Activated CD8-positive, alpha-beta memory T cell treated with anti-CD3 and anti-CD28 coated beads for 48 hours (primary cell): ENCODE results near the gene SLAMF9.

Experiments
- DNase-seq, 3 experiments: peaks; one replicate each; pipeline ENCODE4 v3.0.0-alpha.2; 2020; ENCODE audit warnings: low read depth in 2 of 3, low spot score in 2 of 3

SLAMF9 gene

GRCh38 chr1:159946242-159947187 lies 7.5 kb downstream of the SLAMF9 start:
- DNase-seq = no peak

- peak in 2 of 3 experiments; percentile 47 to 61 for DNase-seq
Observed at GRCh38 chr1:159945483-159946241, 8.4 kb downstream of the SLAMF9 start, which contains the start of gene IGSF9. Gene IGSF9, minus strand, starts transcription at chr1:159945613. Its CDS starts 2,159 bp downstream, at chr1:159943454.

GRCh38 chr1:159944623-159945455 lies 9.2 kb downstream of the SLAMF9 start:
- no peak for DNase-seq

GRCh38 chr1:159943908-159944622 lies 10.0 kb downstream of the SLAMF9 start:
- DNase-seq = no peak

- no peak for DNase-seq
Observed at GRCh38 chr1:159943278-159943640, 10.8 kb downstream of the SLAMF9 start.

GRCh38 chr1:159942632-159943277 lies 11.3 kb downstream of the SLAMF9 start:
- DNase-seq = no peak

GRCh38 chr1:159941591-159942560 lies 12.2 kb downstream of the SLAMF9 start:
- DNase-seq = no peak

GRCh38 chr1:159941141-159941540 lies 12.9 kb downstream of the SLAMF9 start:
- DNase-seq = no peak

GRCh38 chr1:159940006-159940620 lies 13.9 kb downstream of the SLAMF9 start:
- DNase-seq = no peak

GRCh38 chr1:159939678-159940002 lies 14.4 kb downstream of the SLAMF9 start:
- DNase-seq = no peak

GRCh38 chr1:159938905-159939677 lies 14.9 kb downstream of the SLAMF9 start:
- no peak for DNase-seq

- DNase-seq = no peak
Observed at GRCh38 chr1:159938211-159938852, 15.7 kb downstream of the SLAMF9 start.

GRCh38 chr1:159937054-159937750 lies 16.8 kb downstream of the SLAMF9 start:
- DNase-seq = no peak

- DNase-seq = peak; percentile 52 to 94 (median 94)
Observed at GRCh38 chr1:159936273-159936904, 17.6 kb downstream of the SLAMF9 start.

GRCh38 chr1:159935719-159936272 lies 18.2 kb downstream of the SLAMF9 start:
- no peak for DNase-seq

GRCh38 chr1:159935305-159935704 lies 18.7 kb downstream of the SLAMF9 start:
- DNase-seq = no peak
